Testis (tissue), 3 donors: Measurements from ENCODE around the gene TRIM27. TPM values are rescaled to one million over a fixed set of nuclear protein-coding genes. Genes with fewer than 3 reads are reported as not detected.
A peak's percentile ranks its signal among the peaks of the same experiment; 100 is the strongest.
"Not testable (repeated sequence)": the region's sequence is repeated elsewhere in the genome, so short reads cannot be mapped to it uniquely, and the experiment has no call there.

Experiments used
- DNase-seq: peaks from one replicate; pipeline ENCODE4 v3.0.0-alpha.2; 2019
- H3K27ac ChIP-seq, 2 donors: fragments of 200-600 bp; sonication (generic); one replicate each; pipeline ENCODE4 v1.5.1; 2019
- H3K27me3 ChIP-seq: fragments of 200-600 bp; sonication (generic); one replicate; pipeline ENCODE4 v1.5.1; 2019
- H3K36me3 ChIP-seq: fragments of 200-600 bp; sonication (generic); one replicate; pipeline ENCODE4 v1.5.1; 2017; ENCODE audit warnings: low read depth; ENCODE audit errors: missing control alignments
- H3K4me1 ChIP-seq: fragments of 200-600 bp; sonication (generic); one replicate; pipeline ENCODE4 v1.5.1; 2019
- H3K4me3 ChIP-seq, 2 donors: fragments of 200-600 bp; sonication (generic); one replicate each; pipeline ENCODE4 v1.5.1; 2017 to 2019
- H3K9me3 ChIP-seq: fragments of 200-600 bp; sonication (generic); one replicate; pipeline ENCODE4 v1.5.1; 2017
- CTCF ChIP-seq, 3 experiments: fragments of 450-650 bp in 2 of 3; fragments of 200-600 bp in 1 of 3; sonication (generic) in 1 of 3; IDR thresholded peaks; one replicate each; pipeline ENCODE4 v1.5.1; 2016 to 2019; ENCODE audit warnings: antibody characterized with exemption in 3 of 3, mild to moderate bottlenecking in 2 of 3, moderate library complexity in 1 of 3
- POLR2A ChIP-seq: fragments of 450-650 bp; IDR thresholded peaks from one replicate; pipeline ENCODE4 v1.6.1; 2017; ENCODE audit warnings: antibody characterized with exemption, mild to moderate bottlenecking, moderate library complexity
- WGBS, 2 donors: methylation state at CpG; one replicate each; pipeline ENCODE4 v1.1.5; 2018; 5-methylcytosine and 5-hydroxymethylcytosine counted together
- intact Hi-C: fragments of 100-400 bp; cut with DNase I; formaldehyde crosslinking; loops from one replicate; pipeline ENCODE4 v1.15.1; 2023; ENCODE audit warnings: low total_unique reads
- polyA plus RNA-seq: library from polyadenylated mRNA; stranded (reverse); fragments of 350-450 nt; fragmentation: Illumina TruSeq; extraction: RNeasy Lipid Tissue Mini Kit (QIAGEN cat#74804); gene quantifications from one replicate; pipeline ENCODE4 v1.2.3, GENCODE V29; 2014; ENCODE audit warnings: low read depth, low replicate concordance; ENCODE audit not compliant: insufficient read depth
- total RNA-seq, 2 donors: library from RNA; depleted of rRNA; stranded (reverse); fragments of >200 nt; gene quantifications; one replicate each; pipeline ENCODE4 v1.2.3, GENCODE V29; 2016

TRIM27 gene
- total and polyA plus RNA-seq, 3 donors from 2014 or later: 29.8 to 81.2 (median 61.4) TPM

GRCh38 chr6:28929887-28930620 lies 6.3 kb upstream of the TRIM27 start:
- TF ChIP-seq POLR2A (no peak), CTCF (IDR thresholded peaks at IDR 0.05) (no peak)
- no peaks in the 10 kb centered on the region for H3K27me3 ChIP-seq
- no peaks in the 10 kb centered on the region for H3K36me3 ChIP-seq
- no peak overlapping the region for H3K27ac ChIP-seq
- H3K4me3 ChIP-seq: no peak overlapping the region
- no peak for DNase-seq
- 88 to 89% methylated on average over 3 of the region's 3 CpGs for WGBS, 2 donors
- H3K4me1 ChIP-seq: peaks cover under 1% of the 10 kb centered on the region
- intact Hi-C loops: no loop called here
- H3K9me3 ChIP-seq: no peaks in the 10 kb centered on the region

GRCh38 chr6:28929339-28929738 lies 5.6 kb upstream of the TRIM27 start:
- intact Hi-C loops, H3K9me3 ChIP-seq, H3K4me1 ChIP-seq, H3K4me3 ChIP-seq, H3K27ac ChIP-seq, DNase-seq, H3K27me3 ChIP-seq, H3K36me3 ChIP-seq: not testable (repeated sequence)
- WGBS, 2 donors: 81 to 86% methylated on average over 11 of the region's 11 CpGs

GRCh38 chr6:28927846-28928245 lies 4.1 kb upstream of the TRIM27 start:
- WGBS, 2 donors: 38 to 48% methylated on average over 5 of the region's 5 CpGs
- H3K4me3 ChIP-seq: no peak overlapping the region
- no peaks in the 10 kb centered on the region for H3K27me3 ChIP-seq
- DNase-seq: no peak
- H3K36me3 ChIP-seq: no peaks in the 10 kb centered on the region
- H3K27ac ChIP-seq: no peak overlapping the region
- intact Hi-C loops: no loop called here
- H3K4me1 ChIP-seq: peaks cover 6% of the 10 kb centered on the region
- TF ChIP-seq CTCF (IDR thresholded peaks at IDR 0.05) (no peak), POLR2A (no peak)
- H3K9me3 ChIP-seq: no peaks in the 10 kb centered on the region

GRCh38 chr6:28922821-28923317 lies 916 bp downstream of the TRIM27 start:
- no peaks in the 10 kb centered on the region for H3K36me3 ChIP-seq
- DNase-seq: peak; percentile 64
- 0% methylated on average over 20 to 33 of the region's 33 CpGs for WGBS, 2 donors
- H3K27me3 ChIP-seq: no peaks in the 10 kb centered on the region
- H3K9me3 ChIP-seq: no peaks in the 10 kb centered on the region
- TF ChIP-seq CTCF (IDR thresholded peaks at IDR 0.05): no peak
- TF ChIP-seq POLR2A: no peak
- intact Hi-C loops: no loop called here
- peaks cover 18% of the 10 kb centered on the region for H3K4me1 ChIP-seq
- peak overlapping the region; percentile 85 to 89 for H3K27ac ChIP-seq
- H3K4me3 ChIP-seq: peak overlapping the region; percentile 94 to 99

- Histone ChIP-seq H3K36me3 (no peaks in the 10 kb centered on the region), H3K9me3 (no peaks in the 10 kb centered on the region), H3K4me1 (peaks cover 18% of the 10 kb centered on the region), H3K27me3 (no peaks in the 10 kb centered on the region), H3K4me3 (peak overlapping the region; percentile 94 to 99), H3K27ac (peak overlapping the region; percentile 85 to 89)
- peak; percentile 27 for DNase-seq
- no peak for TF ChIP-seq POLR2A
- TF ChIP-seq CTCF (IDR thresholded peaks at IDR 0.05): no peak
- intact Hi-C loops: no loop called here
- WGBS, 2 donors: 31% methylated on average over 10 of the region's 10 CpGs
These were observed 1.6 kb downstream of the TRIM27 start for GRCh38 chr6:28922004-28922820.
